Activated naive CD4-positive, alpha-beta T cell treated with anti-CD3 and anti-CD28 coated beads, Interleukin-2, amount 10 ng/mL, durations not matched to agents 7 days and 5 days (primary cell): Measurements from ENCODE around the gene GPRIN3.

ENCODE experiments used
- CTCF ChIA-PET: fragments of 350-600 bp; sonication (Branson Sonifier 250); formaldehyde crosslinking; loops from one replicate; lab custom pipeline; 2021; ENCODE audit warnings: antibody characterized with exemption; lab: Charles Lee
- DNase-seq: peaks from one replicate; pipeline ENCODE4 v3.0.0-alpha.2; 2020
- H3K27ac Mint-ChIP-seq: one replicate; pipeline ENCODE4 v1.8.0; 2021; ENCODE audit warnings: mild to moderate bottlenecking, moderate library complexity, mixed read lengths
- H3K27me3 Mint-ChIP-seq: one replicate; pipeline ENCODE4 v1.8.0; 2021; ENCODE audit warnings: mild to moderate bottlenecking, mixed read lengths
- H3K36me3 Mint-ChIP-seq: one replicate; pipeline ENCODE4 v1.8.0; 2021; ENCODE audit warnings: mixed read lengths
- H3K4me1 Mint-ChIP-seq: one replicate; pipeline ENCODE4 v1.8.0; 2021; ENCODE audit warnings: mixed read lengths
- H3K4me3 Mint-ChIP-seq: one replicate; pipeline ENCODE4 v1.8.0; 2021; ENCODE audit warnings: mild to moderate bottlenecking, moderate library complexity, mixed read lengths
- H3K9me3 Mint-ChIP-seq: one replicate; pipeline ENCODE4 v1.8.0; 2021; ENCODE audit warnings: mixed read lengths

Gene GPRIN3

GRCh38 chr4:89306486-89307177 is 968 bp downstream of the GPRIN3 start:
- Mint-ChIP-seq H3K4me1 (peaks cover 56% of the 10 kb centered on the region), H3K27ac (peak overlapping the region; percentile 88), H3K36me3 (peaks cover 34% of the 10 kb centered on the region), H3K4me3 (peak overlapping the region; percentile 86), H3K27me3 (no peaks in the 10 kb centered on the region), H3K9me3 (no peaks in the 10 kb centered on the region)
- DNase-seq = peak; percentile 50
- CTCF ChIA-PET = interaction anchor here (1.8 kb wide), 1 partner anchor 12 kb away, joined by 9 read pairs; no protein-coding TSS in a partner anchor

- Mint-ChIP-seq H3K27me3 (no peaks in the 10 kb centered on the region), H3K9me3 (no peaks in the 10 kb centered on the region), H3K4me1 (peaks cover 59% of the 10 kb centered on the region), H3K36me3 (peaks cover 42% of the 10 kb centered on the region), H3K4me3 (peak overlapping the region; percentile 86), H3K27ac (peak overlapping the region; percentile 88)
- CTCF ChIA-PET = interaction anchor here (1.5 to 1.8 kb wide), 2 partner anchors 11 to 16 kb away, joined by 3 to 9 read pairs; no protein-coding TSS in a partner anchor
- DNase-seq = peak; percentile 41
These were observed 1.7 kb downstream of the GPRIN3 start for GRCh38 chr4:89305712-89306437.

- DNase-seq = no peak
- CTCF ChIA-PET = interaction anchor here (1.5 to 1.8 kb wide), 2 partner anchors 10 to 15 kb away, joined by 3 to 9 read pairs; no protein-coding TSS in a partner anchor
- Mint-ChIP-seq H3K4me3 (peak overlapping the region; percentile 86), H3K9me3 (no peaks in the 10 kb centered on the region), H3K4me1 (peaks cover 61% of the 10 kb centered on the region), H3K27me3 (no peaks in the 10 kb centered on the region), H3K36me3 (peaks cover 42% of the 10 kb centered on the region), H3K27ac (peak overlapping the region; percentile 88)
These were observed 2.6 kb downstream of the GPRIN3 start for GRCh38 chr4:89305028-89305427.

- peak overlapping the region; percentile 76 for H3K27ac Mint-ChIP-seq
- peaks cover 56% of the 10 kb centered on the region for H3K4me1 Mint-ChIP-seq
- peak overlapping the region; percentile 65 for H3K4me3 Mint-ChIP-seq
- no peak for DNase-seq
- CTCF ChIA-PET = no interaction called here
- H3K27me3 Mint-ChIP-seq = no peaks in the 10 kb centered on the region
- peaks cover 45% of the 10 kb centered on the region for H3K36me3 Mint-ChIP-seq
- no peaks in the 10 kb centered on the region for H3K9me3 Mint-ChIP-seq
These were observed 3.7 kb downstream of the GPRIN3 start for GRCh38 chr4:89303814-89304388.

GRCh38 chr4:89303177-89303576 is 4.4 kb downstream of the GPRIN3 start:
- CTCF ChIA-PET = interaction anchor here (1.3 to 2.0 kb wide), 2 partner anchors 48 to 132 kb away, joined by 4 to 7 read pairs; no protein-coding TSS in a partner anchor
- Mint-ChIP-seq H3K27me3 (no peaks in the 10 kb centered on the region), H3K27ac (peak overlapping the region; percentile 89), H3K36me3 (peaks cover 45% of the 10 kb centered on the region), H3K9me3 (no peaks in the 10 kb centered on the region), H3K4me3 (peak overlapping the region; percentile 70), H3K4me1 (peaks cover 55% of the 10 kb centered on the region)
- DNase-seq = peak; percentile 59

GRCh38 chr4:89301902-89302301 is 5.7 kb downstream of the GPRIN3 start:
- no peaks in the 10 kb centered on the region for H3K9me3 Mint-ChIP-seq
- H3K27ac Mint-ChIP-seq = peak overlapping the region; percentile 97
- H3K36me3 Mint-ChIP-seq = peaks cover 55% of the 10 kb centered on the region
- DNase-seq = no peak
- CTCF ChIA-PET = interaction anchor here (0.7 to 2.0 kb wide), 3 partner anchors 47 to 133 kb away, joined by 3 to 7 read pairs (median 4); no protein-coding TSS in a partner anchor
- peaks cover 65% of the 10 kb centered on the region for H3K4me1 Mint-ChIP-seq
- peak overlapping the region; percentile 71 for H3K4me3 Mint-ChIP-seq
- no peaks in the 10 kb centered on the region for H3K27me3 Mint-ChIP-seq

GRCh38 chr4:89301003-89301402 is 6.6 kb downstream of the GPRIN3 start:
- Mint-ChIP-seq H3K27ac (peak overlapping the region; percentile 97), H3K27me3 (no peaks in the 10 kb centered on the region), H3K36me3 (peaks cover 50% of the 10 kb centered on the region), H3K4me1 (peaks cover 74% of the 10 kb centered on the region), H3K4me3 (peak overlapping the region; percentile 71), H3K9me3 (no peaks in the 10 kb centered on the region)
- no peak for DNase-seq
- CTCF ChIA-PET = interaction anchor here (0.7 to 1.4 kb wide), 5 partner anchors 17 to 134 kb away, joined by 3 to 4 read pairs (median 3); no protein-coding TSS in a partner anchor

GRCh38 chr4:89300499-89300898 is 7.1 kb downstream of the GPRIN3 start:
- DNase-seq = no peak
- CTCF ChIA-PET = interaction anchor here (0.7 to 1.9 kb wide), 10 partner anchors 11 to 358 kb away, joined by 3 to 8 read pairs (median 4); no protein-coding TSS in a partner anchor
- H3K9me3 Mint-ChIP-seq = no peaks in the 10 kb centered on the region
- H3K4me3 Mint-ChIP-seq = peak overlapping the region; percentile 56
- peak overlapping the region; percentile 97 for H3K27ac Mint-ChIP-seq
- H3K4me1 Mint-ChIP-seq = peaks cover 77% of the 10 kb centered on the region
- H3K36me3 Mint-ChIP-seq = peaks cover 45% of the 10 kb centered on the region
- no peaks in the 10 kb centered on the region for H3K27me3 Mint-ChIP-seq

- H3K27me3 Mint-ChIP-seq = no peaks in the 10 kb centered on the region
- CTCF ChIA-PET = interaction anchor here (0.7 to 1.9 kb wide), 11 partner anchors 8 to 359 kb away, joined by 3 to 8 read pairs (median 4); no protein-coding TSS in a partner anchor
- no peaks in the 10 kb centered on the region for H3K9me3 Mint-ChIP-seq
- DNase-seq = no peak
- H3K4me1 Mint-ChIP-seq = peaks cover 77% of the 10 kb centered on the region
- peak overlapping the region; percentile 56 for H3K4me3 Mint-ChIP-seq
- H3K36me3 Mint-ChIP-seq = peaks cover 45% of the 10 kb centered on the region
- peak overlapping the region; percentile 97 for H3K27ac Mint-ChIP-seq
These were observed 7.5 kb downstream of the GPRIN3 start for GRCh38 chr4:89300060-89300459.

GRCh38 chr4:89299153-89299791 is 8.3 kb downstream of the GPRIN3 start:
- peak overlapping the region; percentile 97 for H3K27ac Mint-ChIP-seq
- H3K4me1 Mint-ChIP-seq = peaks cover 80% of the 10 kb centered on the region
- no peaks in the 10 kb centered on the region for H3K9me3 Mint-ChIP-seq
- peak overlapping the region; percentile 77 for H3K4me3 Mint-ChIP-seq
- CTCF ChIA-PET = interaction anchor here (1.1 to 1.9 kb wide), 8 partner anchors 9 to 360 kb away, joined by 3 to 8 read pairs (median 4); no protein-coding TSS in a partner anchor
- no peak for DNase-seq
- no peaks in the 10 kb centered on the region for H3K27me3 Mint-ChIP-seq
- H3K36me3 Mint-ChIP-seq = peaks cover 43% of the 10 kb centered on the region

- Mint-ChIP-seq H3K9me3 (no peaks in the 10 kb centered on the region), H3K27ac (peak overlapping the region; percentile 97), H3K27me3 (no peaks in the 10 kb centered on the region), H3K4me1 (peaks cover 81% of the 10 kb centered on the region), H3K4me3 (peak overlapping the region; percentile 77), H3K36me3 (peaks cover 39% of the 10 kb centered on the region)
- CTCF ChIA-PET = interaction anchor here (1.3 to 1.9 kb wide), 5 partner anchors 9 to 38 kb away, joined by 3 to 8 read pairs (median 5); partner anchors contain the start of gene GPRIN3
- DNase-seq = no peak
These were observed 8.8 kb downstream of the GPRIN3 start for GRCh38 chr4:89298788-89299152.

GRCh38 chr4:89298155-89298554 is 9.4 kb downstream of the GPRIN3 start:
- Mint-ChIP-seq H3K9me3 (no peaks in the 10 kb centered on the region), H3K36me3 (peaks cover 41% of the 10 kb centered on the region), H3K4me3 (peak overlapping the region; percentile 77), H3K27ac (peak overlapping the region; percentile 97), H3K27me3 (no peaks in the 10 kb centered on the region), H3K4me1 (peaks cover 83% of the 10 kb centered on the region)
- peak; percentile 63 for DNase-seq
- CTCF ChIA-PET = interaction anchor here (1.3 to 1.8 kb wide), 2 partner anchors 10 to 20 kb away, joined by 4 to 7 read pairs; partner anchors contain the start of gene GPRIN3

GRCh38 chr4:89296896-89297295 is 10.7 kb downstream of the GPRIN3 start:
- no peaks in the 10 kb centered on the region for H3K9me3 Mint-ChIP-seq
- H3K4me1 Mint-ChIP-seq = peaks cover 87% of the 10 kb centered on the region
- H3K36me3 Mint-ChIP-seq = peaks cover 47% of the 10 kb centered on the region
- H3K4me3 Mint-ChIP-seq = peak overlapping the region; percentile 29
- no peak for DNase-seq
- peak overlapping the region; percentile 97 for H3K27ac Mint-ChIP-seq
- no peaks in the 10 kb centered on the region for H3K27me3 Mint-ChIP-seq
- CTCF ChIA-PET = interaction anchor here (1.6 kb wide), 1 partner anchor 42 kb away, joined by 3 read pairs; no protein-coding TSS in a partner anchor
